Colon (tissue), 2 donors: ENCODE measurements around the gene PLCH2.
"Not testable (repeated sequence)": the region's sequence is repeated elsewhere in the genome, so short reads cannot be mapped to it uniquely, and the experiment has no call there.

Source experiments
- FAIRE-seq: peaks from 2 replicates; lab custom pipeline; 2012; peaks lifted over from hg19 to GRCh38; lab: Jason Lieb, UNC
- donor health status: control.
- donor health status: control.

The PLCH2 gene

DNA sequence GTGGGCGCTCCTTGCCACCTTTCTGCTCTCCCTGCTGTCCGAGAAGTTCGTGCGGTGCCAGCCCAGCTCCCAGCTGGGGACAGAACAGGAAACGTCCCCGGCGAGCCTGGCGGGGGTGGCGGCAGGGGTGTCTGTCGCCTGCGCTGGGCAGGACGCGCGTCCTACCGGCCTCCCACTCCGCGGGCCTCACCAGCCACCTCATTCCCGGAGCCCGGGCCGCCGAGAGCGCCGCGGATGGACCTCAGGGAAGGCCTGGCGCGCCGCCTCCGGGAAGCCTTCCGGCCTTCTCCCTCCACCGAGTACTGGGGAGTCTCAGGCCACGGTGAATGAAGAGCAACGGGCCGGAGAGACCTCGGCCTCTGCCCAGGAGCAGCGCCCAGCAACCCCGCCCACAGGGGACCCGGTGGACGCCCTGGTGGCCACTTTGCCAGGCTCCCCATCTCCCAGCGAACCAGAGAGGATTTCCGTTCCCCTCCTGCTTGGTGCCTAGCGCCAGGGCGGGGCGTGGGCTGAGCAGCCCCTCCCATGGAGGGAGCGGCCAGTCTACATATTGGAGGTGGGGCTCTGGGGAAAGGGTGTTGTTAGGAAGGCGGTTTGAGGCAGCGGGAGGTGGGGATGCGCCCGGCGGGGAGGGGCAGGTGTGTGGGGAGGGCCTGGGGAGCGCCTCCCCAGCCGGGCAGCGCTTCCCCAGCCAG is 70.6 kb downstream of the PLCH2 start:
- no peak for FAIRE-seq

GRCh38 chr1:2547210-2548067 is 71.3 kb downstream of the PLCH2 start:
- FAIRE-seq: no peak

DNA sequence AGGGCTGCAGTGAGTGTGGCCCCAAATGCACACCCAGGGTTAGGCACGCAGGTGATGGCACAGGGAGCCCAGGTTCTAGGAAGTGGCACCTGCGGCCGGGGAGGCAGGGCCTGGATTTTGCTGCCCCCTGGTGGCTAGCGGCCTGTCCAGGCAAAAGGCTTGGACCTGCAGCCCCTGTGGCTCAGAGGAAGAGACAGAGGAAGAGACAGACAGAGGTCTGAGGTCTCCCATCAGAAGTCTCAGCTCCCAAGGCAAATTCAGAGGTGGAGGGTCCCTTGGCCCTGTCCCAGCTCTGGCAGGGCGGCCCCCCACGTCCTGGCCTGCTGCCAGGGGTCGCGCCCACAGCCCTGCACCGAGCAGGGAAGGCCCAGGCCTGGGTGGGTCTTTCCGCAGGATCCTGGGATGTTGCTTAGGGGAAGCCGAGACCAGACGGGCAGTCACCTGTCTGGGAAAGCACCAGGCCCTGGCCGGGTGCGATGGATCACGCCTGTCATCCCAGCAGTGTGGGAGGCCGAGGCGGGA is 72.0 kb downstream of the PLCH2 start:
- FAIRE-seq: no peak

DNA sequence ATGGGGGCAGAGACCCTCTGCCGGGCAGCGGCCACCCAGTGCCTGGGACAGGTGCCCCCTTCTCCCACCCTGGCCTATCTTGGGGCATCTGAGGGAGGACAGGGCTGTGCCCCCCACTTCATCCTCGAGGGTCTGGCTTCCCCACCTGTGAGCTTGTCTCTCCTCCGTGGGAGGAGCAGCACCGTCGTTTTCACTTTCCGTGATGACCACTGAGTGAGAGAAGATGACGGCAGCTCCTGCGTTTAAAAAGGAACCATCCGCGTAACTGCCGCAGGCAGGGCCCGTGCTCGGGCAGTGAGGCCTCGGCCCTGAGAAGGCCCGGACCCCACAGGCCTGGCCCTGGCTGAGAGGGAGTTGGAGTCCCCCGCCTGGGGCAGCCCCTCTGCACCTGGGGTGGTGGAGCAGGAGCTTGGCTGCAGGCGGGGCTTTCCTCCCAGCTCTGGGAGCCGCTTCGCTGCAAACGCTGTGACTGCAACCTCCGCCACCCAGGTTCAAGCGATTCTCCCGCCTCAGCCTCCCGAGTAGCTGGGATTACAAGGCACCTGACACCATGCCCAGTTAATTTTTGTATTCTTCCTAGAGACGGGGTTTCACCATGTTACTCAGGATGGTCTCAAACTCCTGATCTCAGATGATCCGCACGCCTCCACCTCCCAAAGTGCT is 73.4 kb downstream of the PLCH2 start:
- not testable (repeated sequence) for FAIRE-seq

DNA sequence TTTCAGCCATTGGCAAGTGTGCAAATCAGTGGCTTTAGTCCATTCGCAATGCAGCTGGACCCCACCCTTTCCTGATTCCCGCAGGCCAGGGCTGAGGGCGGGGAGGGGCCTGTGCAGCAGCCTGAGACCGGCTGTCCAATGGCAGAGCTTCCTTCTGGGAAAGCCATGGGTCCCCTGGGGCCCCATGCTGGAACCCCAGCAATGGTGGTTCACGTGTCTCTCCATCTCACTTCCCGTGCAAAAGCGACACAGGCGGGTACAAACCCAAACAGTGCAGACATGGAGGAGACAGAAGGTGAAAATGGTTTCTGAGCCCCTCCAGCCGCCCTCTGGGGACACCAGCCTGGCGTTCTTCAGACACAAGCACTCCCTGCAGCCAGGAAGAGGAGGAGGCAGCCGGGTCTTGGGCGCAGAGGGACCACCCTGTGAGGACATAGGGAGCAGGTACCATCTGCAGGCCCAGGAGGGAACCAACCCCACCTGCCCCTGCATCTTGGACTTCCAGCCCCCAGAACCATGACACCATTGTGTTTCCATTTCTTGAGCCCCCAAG is 74.3 kb downstream of the PLCH2 start:
- FAIRE-seq: not testable (repeated sequence)

GRCh38 chr1:2551544-2551943 is 75.5 kb downstream of the PLCH2 start:
- not testable (repeated sequence) for FAIRE-seq

DNA sequence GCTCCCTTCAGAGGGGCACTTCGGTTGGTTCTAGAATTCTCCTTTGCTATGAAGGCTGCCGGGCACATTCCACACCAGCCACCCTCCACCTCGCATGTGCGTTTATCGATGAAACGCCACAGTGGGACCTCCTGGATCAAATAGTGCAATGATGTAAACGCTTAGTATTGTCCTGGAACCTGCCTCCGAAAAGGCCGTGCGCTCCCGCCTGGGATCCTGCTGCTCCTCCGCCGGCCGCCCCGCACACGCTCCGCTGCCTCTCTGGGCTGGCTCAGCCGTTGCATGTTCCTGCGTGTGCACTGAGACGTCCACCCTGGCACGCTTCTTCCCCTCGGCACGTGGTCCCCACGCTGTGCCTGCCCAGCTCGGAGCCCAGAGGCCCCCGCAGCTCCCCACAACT is 76.1 kb downstream of the PLCH2 start:
- no peak for FAIRE-seq

DNA sequence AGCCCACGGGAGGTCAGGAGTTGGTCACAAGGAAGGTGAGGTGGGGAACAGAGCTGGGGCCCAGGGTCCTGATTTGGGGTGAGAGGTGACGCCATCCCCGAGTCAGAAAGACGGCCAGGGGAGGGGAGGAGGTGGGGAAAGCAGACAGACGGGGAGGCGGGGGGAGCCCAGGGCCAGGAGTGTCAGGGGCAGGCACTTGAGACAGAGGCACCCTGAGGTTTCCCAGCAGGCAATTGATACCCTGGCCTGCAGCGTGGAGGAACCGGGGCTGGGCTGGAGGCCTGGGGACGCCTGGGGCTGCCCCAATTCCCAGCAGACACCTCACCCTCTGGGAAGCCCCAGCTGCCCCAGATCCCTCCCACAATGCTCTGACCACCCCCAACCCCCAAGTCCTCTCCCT is 77.0 kb downstream of the PLCH2 start:
- not testable (repeated sequence) for FAIRE-seq

DNA sequence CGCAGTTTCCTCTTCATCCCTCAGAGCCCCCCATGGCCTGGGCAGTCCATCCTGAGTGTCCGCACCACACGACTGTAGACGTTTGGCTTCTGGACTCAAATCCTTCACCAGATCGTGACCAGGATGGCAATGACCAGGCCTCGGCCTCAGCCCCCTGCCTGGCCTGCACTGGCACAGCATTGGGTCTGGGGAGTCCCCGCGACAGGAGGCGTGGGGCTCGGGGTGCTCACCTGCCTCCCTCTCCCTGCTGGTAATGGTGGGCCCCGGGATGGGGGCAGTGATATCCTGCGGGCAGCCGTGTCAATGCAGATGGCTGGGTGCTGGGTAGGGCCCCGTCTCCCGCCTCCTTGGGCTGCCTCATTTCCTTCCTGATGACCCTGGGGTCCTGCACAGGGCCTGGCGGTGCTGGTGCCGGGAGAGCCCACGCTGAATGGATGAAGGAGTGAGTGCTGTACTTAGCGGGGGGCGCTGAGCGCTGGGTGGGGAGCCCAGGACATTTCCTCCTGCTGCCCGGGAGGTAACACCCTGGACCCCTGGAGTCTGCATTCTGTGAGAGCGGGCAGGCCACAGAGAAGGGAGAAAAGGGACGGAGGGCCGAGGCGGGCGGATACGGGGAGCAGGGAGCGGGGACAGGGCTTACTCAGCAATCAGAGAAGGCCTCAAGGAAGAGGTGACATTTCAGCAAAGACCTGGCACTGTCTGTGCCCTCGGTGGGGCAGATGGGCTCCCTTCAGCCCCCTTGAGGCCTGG is 78.0 kb downstream of the PLCH2 start:
- FAIRE-seq: no peak

DNA sequence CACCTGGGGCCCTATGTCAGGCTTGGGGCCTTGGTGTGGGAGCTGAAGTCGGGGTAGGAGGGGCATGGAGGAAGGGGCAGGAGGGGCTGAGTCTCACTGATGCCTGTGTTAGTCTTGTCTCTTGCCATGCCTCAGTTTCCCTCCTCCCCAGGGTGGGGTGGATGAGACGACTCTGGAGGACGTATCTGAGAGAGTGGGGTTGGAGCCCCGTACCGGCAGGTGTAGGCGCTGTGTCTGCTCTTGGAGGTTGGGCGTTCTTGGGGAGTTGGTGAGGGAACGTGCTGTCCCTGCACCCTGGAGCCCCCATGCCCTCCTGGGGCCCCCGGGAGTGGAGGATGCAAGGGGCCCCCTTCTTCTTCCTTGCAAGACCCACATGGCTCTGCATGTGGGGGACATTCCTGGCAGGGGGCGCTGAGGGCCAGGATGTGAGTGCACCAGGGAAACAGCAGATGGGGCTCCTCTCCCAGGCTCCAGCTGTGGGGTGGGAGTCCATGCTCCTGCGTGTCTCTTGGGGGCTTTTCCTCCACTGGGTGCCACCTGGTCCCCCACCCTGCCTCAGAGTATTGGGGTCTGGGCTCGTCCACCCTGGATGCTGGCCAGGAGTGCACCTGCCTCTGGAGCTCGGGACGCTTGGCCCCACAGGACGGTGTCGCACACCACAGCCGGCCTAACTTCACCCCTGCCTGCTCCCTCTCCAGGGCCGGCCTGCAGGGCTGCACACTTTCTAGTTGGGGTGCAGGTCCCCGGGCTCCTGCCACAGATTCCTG is 78.7 kb downstream of the PLCH2 start:
- FAIRE-seq: no peak
